B cell (primary cell): ENCODE results near the gene MMP2. TPM values are rescaled to one million over a fixed set of nuclear protein-coding genes. Genes with fewer than 3 reads are reported as not detected.

Source experiments
- ATAC-seq: fragments of 200-7000 bp; cut with Tn5 transposase; one replicate; pipeline ENCODE4 v1.10.0; 2021; ENCODE audit warnings: low read depth, mild to moderate bottlenecking, moderate number of reproducible peaks, moderate library complexity
- CTCF ChIA-PET: fragments of 350-600 bp; sonication (Branson Sonifier 250); formaldehyde crosslinking; loops from one replicate; lab custom pipeline; 2021; ENCODE audit warnings: antibody characterized with exemption, inconsistent platforms; lab: Charles Lee
- POLR2A ChIA-PET: fragments of 350-600 bp; sonication (Branson Sonifier 250); formaldehyde crosslinking; loops from one replicate; lab custom pipeline; 2021; ENCODE audit warnings: antibody characterized with exemption; lab: Charles Lee
- DNase-seq: peaks from one replicate; pipeline ENCODE4 v3.0.0; 2013
- H2AFZ ChIP-seq: 2 replicates; pipeline ENCODE4 v1.6.1; 2012; ENCODE audit warnings: mild to moderate bottlenecking, low read depth, low read length; ENCODE audit not compliant: insufficient read depth, poor library complexity, severe bottlenecking
- H3K27ac ChIP-seq, 2 donors: 1 replicate in 1 of 2; 2 replicates in 1 of 2; pipeline ENCODE4 v1.5.1; 2012 to 2013; ENCODE audit warnings: low read length in 2 of 2, mild to moderate bottlenecking in 2 of 2, moderate library complexity in 1 of 2
- H3K27me3 ChIP-seq, 4 experiments: fragments of 200-600 bp in 1 of 4; sonication (generic) in 1 of 4; replicated peaks in 1 of 4; 1 replicate in 2 of 4; 2 replicates in 2 of 4; pipeline versions ENCODE4 v1.6.1 to v1.7.0; 2013 to 2016; ENCODE audit warnings: low read length in 3 of 4, mild to moderate bottlenecking in 2 of 4, mixed read lengths in 1 of 4, moderate library complexity in 1 of 4; ENCODE audit not compliant: insufficient read depth in 4 of 4, control insufficient read depth in 3 of 4; ENCODE audit errors: control extremely low read depth in 1 of 4
- H3K36me3 ChIP-seq, 2 experiments: replicated peaks in 1 of 2; 1 replicate in 1 of 2; 2 replicates in 1 of 2; pipeline versions ENCODE4 v1.6.1 to v1.7.1; 2013; ENCODE audit warnings: low read length in 1 of 2; ENCODE audit not compliant: insufficient read depth in 2 of 2, control insufficient read depth in 1 of 2; ENCODE audit errors: control extremely low read depth in 1 of 2, extremely low read depth in 1 of 2
- H3K4me1 ChIP-seq, 2 donors: fragments of 200-600 bp in 1 of 2; sonication (generic) in 1 of 2; 1 replicate in 1 of 2; 2 replicates in 1 of 2; pipeline versions ENCODE4 v1.5.1 to v1.6.1; 2013 to 2017; ENCODE audit warnings: low read length in 2 of 2; ENCODE audit not compliant: control insufficient read depth in 2 of 2, insufficient read depth in 2 of 2
- H3K4me2 ChIP-seq: replicated peaks from 2 replicates; pipeline ENCODE3; 2012; ENCODE audit warnings: mild to moderate bottlenecking, low read depth, low read length; ENCODE audit not compliant: poor library complexity, severe bottlenecking
- H3K4me3 ChIP-seq, 5 experiments: fragments of 200-600 bp in 1 of 5; sonication (generic) in 1 of 5; 1 replicate in 3 of 5; 2 replicates in 2 of 5; pipeline versions ENCODE4 v1.5.1 to v1.7.0; 2011 to 2016; ENCODE audit warnings: low read length in 4 of 5, mild to moderate bottlenecking in 4 of 5, low read depth in 2 of 5, control low read depth in 1 of 5, moderate library complexity in 1 of 5; ENCODE audit not compliant: insufficient read depth in 1 of 5; ENCODE audit errors: control extremely low read depth in 1 of 5, extremely low read depth in 1 of 5
- H3K79me2 ChIP-seq: fragments of 200-600 bp; sonication (generic); one replicate; pipeline ENCODE4 v1.6.0; 2016; ENCODE audit warnings: low read length; ENCODE audit not compliant: control insufficient read depth, insufficient read depth
- H3K9ac ChIP-seq: fragments of 200-600 bp; sonication (generic); 2 replicates; pipeline ENCODE4 v1.6.1; 2017; ENCODE audit warnings: mild to moderate bottlenecking, low read length, moderate library complexity
- H3K9me3 ChIP-seq, 3 donors: one replicate each; pipeline versions ENCODE4 v1.6.1 to v1.7.1; 2013; ENCODE audit warnings: low read length in 2 of 3; ENCODE audit not compliant: control insufficient read depth in 2 of 3, insufficient read depth in 1 of 3; ENCODE audit errors: control extremely low read depth in 1 of 3
- H4K20me1 ChIP-seq: 2 replicates; pipeline ENCODE4 v1.6.0; 2012; ENCODE audit warnings: mild to moderate bottlenecking, low read length; ENCODE audit not compliant: insufficient read depth, control insufficient read depth, poor library complexity, severe bottlenecking
- H3K27ac Mint-ChIP-seq: one replicate; pipeline ENCODE4 v1.8.0; 2021; ENCODE audit warnings: mixed read lengths
- H3K27me3 Mint-ChIP-seq: one replicate; pipeline ENCODE4 v1.8.0; 2021; ENCODE audit warnings: mixed read lengths
- H3K4me1 Mint-ChIP-seq: one replicate; pipeline ENCODE4 v1.8.0; 2021; ENCODE audit warnings: mixed read lengths
- H3K4me3 Mint-ChIP-seq: one replicate; pipeline ENCODE4 v1.8.0; 2021; ENCODE audit warnings: mixed read lengths
- H3K9me3 Mint-ChIP-seq: one replicate; pipeline ENCODE4 v1.8.0; 2022; ENCODE audit warnings: mixed read lengths; ENCODE audit not compliant: insufficient read depth
- CTCF ChIP-seq: fragments of 200-600 bp; IDR thresholded peaks from one replicate; pipeline ENCODE4 v1.8.0; 2022; ENCODE audit warnings: antibody characterized with exemption, mild to moderate bottlenecking
- EZH2 ChIP-seq: IDR thresholded peaks from 2 replicates; pipeline ENCODE4 v1.6.1; 2012; ENCODE audit warnings: borderline replicate concordance, low read depth, mild to moderate bottlenecking, moderate library complexity, low read length; ENCODE audit not compliant: insufficient read depth, poor library complexity, severe bottlenecking
- WGBS: methylation state at CpG from one replicate; pipeline ENCODE4 v1.1.5; 2013; ENCODE audit warnings: missing lambda C conversion rate; ENCODE audit not compliant: insufficient coverage; 5-methylcytosine and 5-hydroxymethylcytosine counted together
- intact Hi-C: fragments of 100-400 bp; cut with micrococcal nuclease; formaldehyde crosslinking; loops from one replicate; pipeline ENCODE4 v1.10.0; 2022
- polyA plus RNA-seq: library from polyadenylated mRNA; depleted of rRNA; stranded (reverse); fragments of >200 nt; gene quantifications from 2 replicates; pipeline ENCODE4 v1.2.3, GENCODE V29; 2012
- total RNA-seq, 2 donors: library from RNA; stranded (reverse); fragments of 120-200 nt in 1 of 2; gene quantifications; 1 replicate in 1 of 2; 2 replicates in 1 of 2; pipeline versions ENCODE4 v1.2.3 to v1.2.4, GENCODE V29; 2013 to 2022

MMP2 gene
- total and polyA plus RNA-seq, 2 donors (not counting 1 experiment from before 2014, with no cell fraction given) = not detected

- ChIA-PET CTCF (interaction anchor here (0.7 to 1.4 kb wide), 2 partner anchors 13 to 35 kb away, joined by 3 to 4 read pairs; no protein-coding TSS in a partner anchor), POLR2A (no interaction called here)
- no peaks in the 10 kb centered on the region for H3K4me1 ChIP-seq
- H3K4me2 ChIP-seq = no peak overlapping the region
- no peaks in the 10 kb centered on the region for H3K36me3 ChIP-seq
- H3K9ac ChIP-seq = no peak overlapping the region
- no peaks in the 10 kb centered on the region for H3K27me3 ChIP-seq
- H4K20me1 ChIP-seq = no peaks in the 10 kb centered on the region
- TF ChIP-seq CTCF (no peak), EZH2 (no peak)
- H3K4me3 Mint-ChIP-seq = no peak overlapping the region
- intact Hi-C loops = no loop called here
- H2AFZ ChIP-seq = no peak overlapping the region
- no peaks in the 10 kb centered on the region for H3K79me2 ChIP-seq
- H3K27me3 Mint-ChIP-seq = peaks cover 19% of the 10 kb centered on the region
- H3K27ac Mint-ChIP-seq = no peak overlapping the region
- no peaks in the 10 kb centered on the region for H3K4me1 Mint-ChIP-seq
- WGBS = 73% methylated on average over 3 of the region's 10 CpGs
- ATAC-seq = no peak
- no peak for DNase-seq
- no peaks in the 10 kb centered on the region for H3K9me3 Mint-ChIP-seq
- no peaks in the 10 kb centered on the region for H3K9me3 ChIP-seq
- H3K27ac ChIP-seq = no peak overlapping the region
- no peak overlapping the region for H3K4me3 ChIP-seq
Measured at GRCh38 chr16:55499951-55500529, 21.0 kb downstream of the MMP2 start.

- Histone ChIP-seq H3K79me2 (no peaks in the 10 kb centered on the region), H3K27me3 (no peaks in the 10 kb centered on the region), H3K9me3 (no peaks in the 10 kb centered on the region), H4K20me1 (no peaks in the 10 kb centered on the region), H2AFZ (no peak overlapping the region), H3K4me2 (no peak overlapping the region), H3K36me3 (no peaks in the 10 kb centered on the region), H3K4me1 (no peaks in the 10 kb centered on the region), H3K27ac (no peak overlapping the region), H3K9ac (no peak overlapping the region), H3K4me3 (no peak overlapping the region)
- 18% methylated on average over 1 of the region's 3 CpGs for WGBS
- H3K4me3 Mint-ChIP-seq = no peak overlapping the region
- intact Hi-C loops = no loop called here
- H3K27me3 Mint-ChIP-seq = peaks cover 18% of the 10 kb centered on the region
- ChIA-PET CTCF (interaction anchor here (1.4 kb wide), 1 partner anchor 36 kb away, joined by 4 read pairs; no protein-coding TSS in a partner anchor), POLR2A (no interaction called here)
- TF ChIP-seq CTCF = no peak
- TF ChIP-seq EZH2 = no peak
- no peak overlapping the region for H3K27ac Mint-ChIP-seq
- DNase-seq (no peak), ATAC-seq (no peak)
- no peaks in the 10 kb centered on the region for H3K4me1 Mint-ChIP-seq
- H3K9me3 Mint-ChIP-seq = no peaks in the 10 kb centered on the region
Measured at GRCh38 chr16:55500530-55501011, 21.6 kb downstream of the MMP2 start.
